ENCODE data around the gene CDK19. TPM values are rescaled to one million over a fixed set of nuclear protein-coding genes. Genes with fewer than 3 reads are reported as not detected.

Gene CDK19
- polyA plus RNA-seq, 1 donor from 2014 or later = 40.7 TPM

- H3K4me2 ChIP-seq (ENCODE audit: low read length) = no peak overlapping the region
- no peak for TF ChIP-seq EZH2 (IDR thresholded peaks at IDR 0.05; ENCODE audit: borderline replicate concordance, insufficient read depth, low read length, poor library complexity, severe bottlenecking)
- TF ChIP-seq MXI1 (conservative IDR thresholded peaks at IDR 0.05; ENCODE audit: poor library complexity, severe bottlenecking) = no peak
- TF ChIP-seq TAF1 (IDR thresholded peaks at IDR 0.05; ENCODE audit: low read depth) = no peak
- no peak for TF ChIP-seq CTCF (IDR thresholded peaks at IDR 0.05; ENCODE audit: poor library complexity, severe bottlenecking)
- TF ChIP-seq REST (IDR thresholded peaks at IDR 0.05; ENCODE audit: borderline replicate concordance) = no peak
- TF ChIP-seq RAD21 (conservative IDR thresholded peaks at IDR 0.05) = no peak
- no peak for TF ChIP-seq EP300 (conservative IDR thresholded peaks at IDR 0.05; ENCODE audit: poor library complexity, severe bottlenecking)
- no peak for TF ChIP-seq POLR2AphosphoS5 (IDR thresholded peaks at IDR 0.05)
- no peak for TF ChIP-seq SMC3 (conservative IDR thresholded peaks at IDR 0.05; ENCODE audit: poor library complexity)
- no peaks in the 10 kb centered on the region for H3K9me3 ChIP-seq (ENCODE audit: low read length)
- no peaks in the 10 kb centered on the region for H3K27me3 ChIP-seq (ENCODE audit: insufficient read depth, low read depth, low read length)
- no peaks in the 10 kb centered on the region for H3F3A ChIP-seq (ENCODE audit: insufficient read depth, low read length, poor library complexity, severe bottlenecking)
- H4K20me1 ChIP-seq (ENCODE audit: insufficient read depth) = no peaks in the 10 kb centered on the region
- no peak overlapping the region for H3K4me3 ChIP-seq (ENCODE audit: low read length)
- no peaks in the 10 kb centered on the region for H3K79me2 ChIP-seq (replicated peaks; ENCODE audit: insufficient read depth, low read length)
- H3K9ac ChIP-seq (ENCODE audit: low read length) = no peak overlapping the region
- H3K9me2 ChIP-seq (ENCODE audit: insufficient read depth, low read length) = no peaks in the 10 kb centered on the region
- H3K27ac ChIP-seq (ENCODE audit: low read length) = no peak overlapping the region
- no peak overlapping the region for H2AFZ ChIP-seq (ENCODE audit: low read depth, low read length)
- peaks cover 3% of the 10 kb centered on the region for H3K36me3 ChIP-seq (ENCODE audit: insufficient read depth, low read length)
Measured at GRCh38 chr6:110655821-110656220, 159.4 kb downstream of the CDK19 start.

- no peak overlapping the region for H3K4me2 ChIP-seq (ENCODE audit: low read length)
- H2AFZ ChIP-seq (ENCODE audit: low read depth, low read length) = no peak overlapping the region
- H3K27ac ChIP-seq (ENCODE audit: low read length) = no peak overlapping the region
- H3K9me2 ChIP-seq (ENCODE audit: insufficient read depth, low read length) = no peaks in the 10 kb centered on the region
- no peaks in the 10 kb centered on the region for H3K9me3 ChIP-seq (ENCODE audit: low read length)
- no peaks in the 10 kb centered on the region for H3F3A ChIP-seq (ENCODE audit: insufficient read depth, low read length, poor library complexity, severe bottlenecking)
- H3K36me3 ChIP-seq (ENCODE audit: insufficient read depth, low read length) = no peaks in the 10 kb centered on the region
- H3K9ac ChIP-seq (ENCODE audit: low read length) = no peak overlapping the region
- H3K79me2 ChIP-seq (replicated peaks; ENCODE audit: insufficient read depth, low read length) = no peaks in the 10 kb centered on the region
- H4K20me1 ChIP-seq (ENCODE audit: insufficient read depth) = no peaks in the 10 kb centered on the region
- H3K4me3 ChIP-seq (ENCODE audit: low read length) = no peak overlapping the region
- TF ChIP-seq TAF1 (IDR thresholded peaks at IDR 0.05; ENCODE audit: low read depth) = no peak
- TF ChIP-seq SMC3 (conservative IDR thresholded peaks at IDR 0.05; ENCODE audit: poor library complexity) = no peak
- no peak for TF ChIP-seq RAD21 (conservative IDR thresholded peaks at IDR 0.05)
- TF ChIP-seq MXI1 (conservative IDR thresholded peaks at IDR 0.05; ENCODE audit: poor library complexity, severe bottlenecking) = no peak
- TF ChIP-seq CTCF (IDR thresholded peaks at IDR 0.05; ENCODE audit: poor library complexity, severe bottlenecking) = no peak
- TF ChIP-seq REST (IDR thresholded peaks at IDR 0.05; ENCODE audit: borderline replicate concordance) = no peak
- no peak for TF ChIP-seq POLR2AphosphoS5 (IDR thresholded peaks at IDR 0.05)
- no peak for TF ChIP-seq EZH2 (IDR thresholded peaks at IDR 0.05; ENCODE audit: borderline replicate concordance, insufficient read depth, low read length, poor library complexity, severe bottlenecking)
- TF ChIP-seq EP300 (conservative IDR thresholded peaks at IDR 0.05; ENCODE audit: poor library complexity, severe bottlenecking) = no peak
- H3K27me3 ChIP-seq (ENCODE audit: insufficient read depth, low read depth, low read length) = no peaks in the 10 kb centered on the region
Measured at GRCh38 chr6:110654096-110654820, 161.0 kb downstream of the CDK19 start.

Measured in neural cell (in vitro differentiated cells).